Right lung (tissue), 5 donors: Measurements from ENCODE around the gene NBL1. TPM values are rescaled to one million over a fixed set of nuclear protein-coding genes. Genes with fewer than 3 reads are reported as not detected.

Experiments used
- DNase-seq, 2 donors: peaks; one replicate each; pipeline ENCODE4 v3.0.0-alpha.2; 2013
- polyA plus RNA-seq, 5 donors: library from polyadenylated mRNA; unstranded; fragments of 120-200 nt; gene quantifications; one replicate each; pipeline versions ENCODE4 v1.2.1 to v1.2.3, GENCODE V29; 2013; ENCODE audit warnings: inconsistent platforms in 1 of 5, low replicate concordance in 1 of 5; ENCODE audit not compliant: insufficient read length in 5 of 5, insufficient read depth in 1 of 5

The NBL1 gene
- polyA plus RNA-seq, 5 donors: 62.9 to 103 (median 92.8) TPM

GRCh38 chr1:19644681-19645410 lies 735 bp downstream of the NBL1 start:
- DNase-seq: no peak

DNA sequence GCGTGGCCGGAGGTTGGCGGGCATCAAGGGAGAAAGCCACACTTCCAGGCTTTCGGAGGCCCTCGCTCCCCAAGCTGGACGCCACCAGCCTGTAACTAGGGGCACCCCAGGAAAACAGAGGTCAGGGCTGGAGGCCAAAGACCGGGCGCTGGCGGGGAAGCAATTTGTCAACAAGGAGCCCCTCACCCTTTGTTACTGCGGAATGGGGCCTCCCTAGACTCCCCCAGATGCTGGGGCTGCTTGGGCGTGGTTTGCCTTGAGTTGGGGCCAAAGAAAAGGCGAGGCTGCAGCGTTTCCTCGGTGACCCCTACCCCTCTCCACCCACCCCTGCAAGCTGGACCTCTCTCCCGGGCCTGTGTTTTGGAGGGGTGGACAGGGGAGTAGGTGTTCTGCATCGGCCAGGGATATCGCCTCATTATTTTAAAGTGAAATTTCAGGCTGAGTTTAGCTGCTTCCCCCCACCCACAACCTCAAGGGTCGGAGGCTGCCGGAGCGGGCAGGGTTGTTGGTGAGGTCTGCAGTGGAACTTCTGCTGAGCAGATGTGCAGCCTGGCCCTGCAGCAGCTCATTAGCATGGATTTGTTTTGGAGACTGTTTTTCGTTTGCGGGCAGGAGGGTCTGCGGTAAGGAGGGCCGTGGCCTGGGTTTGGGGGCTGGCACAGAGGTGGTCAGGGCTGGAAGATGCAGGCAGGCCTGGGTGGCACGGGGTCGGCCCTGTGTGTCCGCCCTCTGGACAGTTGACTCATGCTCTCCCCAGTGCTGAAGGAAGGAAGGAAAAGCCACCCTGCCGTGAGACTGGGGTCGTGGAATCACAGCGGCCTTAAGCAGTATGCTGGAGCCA lies 1.5 kb downstream of the NBL1 start:
- no peak for DNase-seq

DNA sequence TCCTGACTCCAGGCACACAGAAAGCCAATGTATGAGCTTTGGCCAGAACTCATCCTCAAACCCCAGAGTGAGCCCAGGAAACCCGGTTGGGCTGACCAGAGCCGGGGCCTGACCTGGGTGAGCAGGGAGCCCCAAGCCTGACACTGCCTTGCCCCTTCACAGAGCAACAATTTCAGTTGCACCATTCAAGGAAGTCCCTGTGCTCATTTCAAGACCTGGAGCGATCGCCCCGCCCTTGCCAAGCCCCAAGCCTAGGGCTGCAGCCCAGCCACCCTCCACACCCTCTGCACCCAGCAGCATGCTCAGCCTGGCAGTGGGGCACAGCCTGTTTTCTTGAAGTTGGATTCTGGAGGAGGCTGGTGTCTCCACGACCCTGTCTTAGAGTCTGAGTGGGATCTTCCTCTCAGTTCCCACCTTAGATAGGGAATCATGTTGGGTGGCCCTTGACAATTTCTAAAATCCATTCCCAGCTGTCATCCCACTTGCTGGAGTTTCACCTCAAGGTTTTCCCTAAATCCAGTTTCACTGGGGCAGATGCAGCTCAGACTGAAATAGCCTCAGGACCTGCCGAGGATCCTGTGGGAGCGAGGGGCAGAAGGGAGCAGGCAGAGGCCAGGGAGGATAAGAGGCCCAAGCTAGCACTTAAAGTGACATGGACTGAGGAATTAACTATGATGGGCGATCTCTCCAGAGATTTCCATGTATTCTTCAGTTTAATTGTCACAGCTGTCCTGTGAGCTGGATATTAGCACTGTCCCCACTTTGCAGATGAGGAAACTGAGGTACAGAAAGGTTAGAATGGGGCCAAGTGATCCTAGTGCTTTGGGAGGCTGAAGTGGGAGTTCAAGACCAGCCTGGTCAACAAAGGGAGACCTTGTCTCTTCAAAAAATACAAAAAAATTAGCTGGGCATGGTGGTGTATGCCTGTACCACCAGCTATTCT lies 2.5 kb downstream of the NBL1 start:
- DNase-seq: no peak

DNA sequence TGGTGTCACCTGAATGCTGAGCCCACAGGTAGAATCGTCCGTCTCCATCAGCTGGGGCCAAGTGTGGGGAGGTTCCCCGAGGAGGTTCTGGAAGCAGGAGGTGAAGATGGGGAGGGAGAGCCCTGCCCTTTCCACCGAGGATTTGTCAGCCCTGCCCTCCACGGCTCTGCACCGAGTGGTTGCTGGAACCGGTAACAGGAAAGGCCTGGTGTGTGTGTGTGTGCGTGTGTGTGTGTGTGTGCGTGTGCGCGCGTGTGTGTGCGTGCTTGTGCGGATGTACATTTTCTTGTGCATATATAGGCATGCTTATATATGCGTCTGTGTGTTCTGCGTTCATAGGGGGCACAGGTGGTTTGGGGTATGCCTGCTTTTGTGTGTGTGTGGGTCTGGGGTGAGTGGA lies 3.5 kb downstream of the NBL1 start:
- no peak for DNase-seq

DNA sequence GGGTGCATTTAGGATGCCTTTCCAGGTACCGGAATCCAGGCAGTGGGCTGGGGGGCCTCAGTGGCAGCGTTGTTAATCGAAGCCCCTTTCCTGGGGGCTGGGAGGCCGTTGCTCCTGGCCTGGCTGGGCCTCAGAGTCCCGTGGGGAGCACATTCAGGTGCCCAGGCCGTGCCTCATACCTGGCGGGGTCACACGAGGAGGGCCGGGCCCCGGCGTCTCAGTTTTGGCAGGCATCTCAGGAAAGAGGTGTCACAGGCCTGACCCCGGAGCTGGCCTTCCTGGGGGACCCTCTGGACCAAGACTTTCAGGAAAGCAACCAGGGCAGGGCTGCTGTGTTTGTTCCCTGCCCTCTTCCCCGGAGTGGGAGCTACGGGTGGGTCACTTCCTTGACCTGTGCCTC lies 4.1 kb downstream of the NBL1 start:
- no peak for DNase-seq

DNA sequence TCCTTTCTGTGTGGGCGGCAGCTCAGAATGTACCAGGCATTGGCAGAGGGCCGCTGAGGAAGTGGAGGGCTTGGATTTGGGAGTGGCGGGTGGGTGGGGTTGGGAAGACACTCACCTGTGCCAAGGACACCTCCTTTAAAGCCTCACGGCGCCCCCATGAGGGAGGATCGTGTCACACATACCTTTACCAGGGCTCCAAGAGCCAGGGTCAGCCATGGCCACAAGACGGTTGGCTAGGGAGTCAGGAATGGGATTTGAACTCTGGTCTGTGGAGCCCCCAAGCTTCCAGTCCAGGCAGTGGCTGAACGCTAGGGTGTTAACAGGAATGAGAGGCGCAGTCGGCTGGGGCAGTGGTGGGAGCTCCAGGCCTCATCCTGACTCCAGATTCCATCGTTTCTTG lies 4.6 kb downstream of the NBL1 start:
- DNase-seq: no peak

DNA sequence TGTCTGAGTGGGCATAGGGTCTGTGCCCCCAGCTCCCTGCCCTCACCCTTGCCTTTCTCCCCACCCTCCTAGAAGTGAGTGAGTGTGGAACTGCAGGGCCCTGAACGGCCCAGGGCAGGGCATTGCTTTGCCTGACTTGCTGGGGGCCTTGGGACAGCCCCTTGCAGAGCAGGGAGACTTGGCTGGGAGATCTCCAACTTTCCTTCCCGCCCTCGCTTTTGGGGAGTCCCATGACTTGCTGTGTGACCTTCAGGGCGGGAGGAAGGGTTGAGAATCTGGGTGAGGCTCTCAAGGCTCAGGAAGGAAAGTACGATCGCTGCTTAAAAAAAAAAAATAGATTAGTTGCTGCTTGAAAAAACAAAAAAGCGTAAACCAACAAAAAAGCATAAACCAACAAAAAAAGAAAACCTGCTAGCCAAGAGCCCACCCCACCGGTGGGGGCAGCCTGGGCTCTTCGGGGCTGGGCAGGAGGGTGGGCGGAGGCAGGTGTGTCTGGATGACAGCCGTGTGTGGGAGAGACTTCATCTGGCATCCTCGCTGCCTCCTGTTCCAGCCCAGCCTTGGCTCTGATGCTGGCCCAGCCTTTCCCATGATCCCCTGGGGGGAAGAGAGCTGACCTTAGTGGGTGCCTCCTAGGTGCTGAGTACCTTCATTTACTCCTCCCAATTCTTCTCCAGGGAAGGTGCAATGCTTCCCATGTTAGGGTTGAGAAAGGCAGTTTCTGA lies 6.5 kb downstream of the NBL1 start:
- DNase-seq: no peak

DNA sequence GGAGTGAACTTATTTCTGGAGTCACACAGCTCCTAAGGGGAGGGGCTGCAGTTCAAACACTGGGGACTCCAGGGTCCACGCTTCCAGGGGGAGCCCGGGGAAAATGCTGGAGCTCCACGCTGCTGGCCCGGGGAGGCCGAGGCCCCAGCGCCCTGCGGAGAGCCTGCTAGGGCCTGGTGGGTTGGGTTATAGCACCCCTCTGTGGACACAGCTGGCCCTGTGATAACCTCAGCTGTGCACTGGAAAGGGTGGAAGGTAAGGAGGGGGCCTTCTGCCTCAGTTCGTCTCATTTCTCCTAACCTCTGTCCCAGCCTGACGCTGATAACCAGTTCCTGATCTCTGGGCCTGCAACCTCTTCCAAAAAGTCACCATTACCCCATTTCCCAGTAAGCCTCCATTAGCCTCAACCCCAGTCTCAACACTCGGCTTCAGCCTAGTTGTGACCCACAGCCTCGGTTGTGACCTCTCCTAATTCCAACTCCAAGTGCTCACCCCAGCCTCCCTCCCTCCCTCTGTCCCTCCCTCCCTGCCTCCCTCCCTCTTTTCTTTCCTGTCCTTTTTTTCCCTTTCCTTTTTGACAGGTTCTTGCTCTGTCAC lies 7.1 kb downstream of the NBL1 start:
- DNase-seq: no peak

DNA sequence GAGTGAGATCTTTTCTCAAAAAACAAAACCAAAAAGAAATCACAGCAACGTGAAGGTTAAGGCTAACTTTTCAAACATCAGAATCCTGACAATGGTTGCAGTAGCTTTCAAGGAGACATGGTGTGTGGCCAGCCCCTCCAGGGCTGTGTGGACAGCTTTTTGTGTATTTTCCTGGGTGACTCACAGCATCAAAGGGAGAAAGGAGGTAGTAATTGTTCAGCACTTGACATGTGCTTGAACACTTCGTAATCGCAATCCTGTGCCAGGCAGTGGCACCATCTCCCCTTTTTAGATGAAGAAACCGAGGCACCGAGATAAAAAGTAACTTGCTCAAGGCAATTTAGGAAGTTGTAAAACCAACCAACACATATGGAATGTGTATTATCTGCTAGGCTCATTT lies 10.3 kb downstream of the NBL1 start:
- no peak for DNase-seq

DNA sequence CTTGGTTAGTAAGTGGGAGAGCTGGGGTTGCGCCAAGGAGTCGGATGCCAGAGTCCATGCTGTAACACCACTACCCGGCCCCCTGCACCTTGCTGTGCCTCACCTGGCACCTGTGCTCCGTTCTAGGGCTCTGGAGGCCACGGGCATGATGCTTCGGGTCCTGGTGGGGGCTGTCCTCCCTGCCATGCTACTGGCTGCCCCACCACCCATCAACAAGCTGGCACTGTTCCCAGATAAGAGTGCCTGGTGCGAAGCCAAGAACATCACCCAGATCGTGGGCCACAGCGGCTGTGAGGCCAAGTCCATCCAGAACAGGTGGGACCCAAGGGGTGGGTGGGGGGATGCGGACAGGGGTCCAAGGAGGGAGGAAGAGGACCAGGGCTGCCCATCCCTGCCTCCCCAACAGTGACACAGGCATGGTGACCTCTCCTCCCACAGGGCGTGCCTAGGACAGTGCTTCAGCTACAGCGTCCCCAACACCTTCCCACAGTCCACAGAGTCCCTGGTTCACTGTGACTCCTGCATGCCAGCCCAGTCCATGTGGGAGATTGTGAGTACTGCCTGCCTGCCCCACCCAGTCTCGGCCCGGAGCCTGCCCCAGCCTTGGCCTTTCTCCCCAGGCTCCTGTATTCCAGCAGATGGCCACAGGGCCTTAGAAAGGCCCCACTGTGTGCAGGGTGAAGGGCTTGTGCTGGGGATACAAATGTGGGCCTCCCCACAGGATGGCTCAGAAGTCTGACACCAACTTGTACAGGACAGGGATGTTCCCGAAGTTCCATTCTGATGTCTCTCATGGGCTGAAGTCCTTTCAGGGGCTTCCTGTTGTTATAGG lies 11.0 kb downstream of the NBL1 start:
- DNase-seq: no peak

DNA sequence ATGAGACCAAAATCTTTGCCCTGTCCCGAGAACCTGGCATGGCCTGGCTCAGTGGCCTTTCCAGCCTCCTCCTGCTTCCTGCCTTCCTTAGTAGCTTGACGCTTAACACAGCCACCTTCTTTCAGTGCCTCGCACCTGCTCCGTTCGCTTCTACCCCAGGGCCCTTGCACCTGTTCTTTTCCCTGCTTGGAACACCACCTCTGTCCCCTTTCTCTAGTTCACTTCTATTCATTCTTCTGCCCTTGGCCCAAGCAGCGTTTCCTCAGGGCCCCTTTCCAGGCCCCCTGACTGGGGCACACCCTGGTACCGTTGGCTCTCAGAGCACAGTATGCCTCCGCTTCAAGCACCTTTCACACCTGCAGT lies 11.6 kb downstream of the NBL1 start:
- DNase-seq: no peak

DNA sequence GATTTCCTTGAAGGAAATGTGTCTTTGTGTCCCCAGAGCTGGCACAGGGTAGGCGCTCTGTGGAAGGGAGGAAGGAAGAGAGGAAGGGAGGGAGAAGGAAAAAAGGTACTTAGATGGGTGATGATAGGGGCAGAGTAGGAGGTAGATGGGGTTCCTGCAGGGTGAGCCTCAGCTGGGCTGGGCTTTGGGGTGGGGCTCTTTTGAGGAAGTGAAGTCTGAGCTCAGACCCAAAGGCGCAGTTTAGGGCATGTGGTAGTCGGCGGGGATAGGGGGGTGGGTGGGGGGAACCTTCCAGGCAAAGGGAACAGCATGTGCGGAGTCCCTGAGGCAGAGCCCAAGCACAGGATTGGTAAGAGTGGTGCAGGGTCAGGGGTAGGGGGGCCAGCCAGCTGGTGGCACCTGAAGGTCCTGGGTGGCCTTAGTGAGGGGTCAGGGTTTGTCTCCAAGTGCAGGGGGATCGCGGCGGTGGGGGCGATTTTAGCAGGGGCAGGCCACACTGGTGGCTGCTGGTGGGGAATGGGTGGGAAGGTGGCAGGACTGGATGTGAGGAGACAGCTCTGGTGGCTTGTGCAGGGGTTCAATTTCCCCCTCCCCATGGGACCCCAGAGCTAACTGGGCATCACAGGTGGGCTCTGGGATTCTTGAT lies 12.1 kb downstream of the NBL1 start:
- DNase-seq: no peak

DNA sequence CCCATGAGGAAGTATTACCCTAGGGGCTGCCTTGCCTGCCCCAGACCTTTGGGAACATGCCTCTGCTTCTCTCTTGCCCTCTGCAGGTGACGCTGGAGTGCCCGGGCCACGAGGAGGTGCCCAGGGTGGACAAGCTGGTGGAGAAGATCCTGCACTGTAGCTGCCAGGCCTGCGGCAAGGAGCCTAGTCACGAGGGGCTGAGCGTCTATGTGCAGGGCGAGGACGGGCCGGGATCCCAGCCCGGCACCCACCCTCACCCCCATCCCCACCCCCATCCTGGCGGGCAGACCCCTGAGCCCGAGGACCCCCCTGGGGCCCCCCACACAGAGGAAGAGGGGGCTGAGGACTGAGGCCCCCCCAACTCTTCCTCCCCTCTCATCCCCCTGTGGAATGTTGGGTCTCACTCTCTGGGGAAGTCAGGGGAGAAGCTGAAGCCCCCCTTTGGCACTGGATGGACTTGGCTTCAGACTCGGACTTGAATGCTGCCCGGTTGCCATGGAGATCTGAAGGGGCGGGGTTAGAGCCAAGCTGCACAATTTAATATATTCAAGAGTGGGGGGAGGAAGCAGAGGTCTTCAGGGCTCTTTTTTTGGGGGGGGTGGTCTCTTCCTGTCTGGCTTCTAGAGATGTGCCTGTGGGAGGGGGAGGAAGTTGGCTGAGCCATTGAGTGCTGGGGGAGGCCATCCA lies 12.8 kb downstream of the NBL1 start:
- no peak for DNase-seq

DNA sequence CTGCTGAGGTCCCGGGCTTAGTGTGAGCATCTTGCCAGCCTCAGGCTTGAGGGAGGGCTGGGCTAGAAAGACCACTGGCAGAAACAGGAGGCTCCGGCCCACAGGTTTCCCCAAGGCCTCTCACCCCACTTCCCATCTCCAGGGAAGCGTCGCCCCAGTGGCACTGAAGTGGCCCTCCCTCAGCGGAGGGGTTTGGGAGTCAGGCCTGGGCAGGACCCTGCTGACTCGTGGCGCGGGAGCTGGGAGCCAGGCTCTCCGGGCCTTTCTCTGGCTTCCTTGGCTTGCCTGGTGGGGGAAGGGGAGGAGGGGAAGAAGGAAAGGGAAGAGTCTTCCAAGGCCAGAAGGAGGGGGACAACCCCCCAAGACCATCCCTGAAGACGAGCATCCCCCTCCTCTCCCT lies 13.4 kb downstream of the NBL1 start:
- DNase-seq: no peak

DNA sequence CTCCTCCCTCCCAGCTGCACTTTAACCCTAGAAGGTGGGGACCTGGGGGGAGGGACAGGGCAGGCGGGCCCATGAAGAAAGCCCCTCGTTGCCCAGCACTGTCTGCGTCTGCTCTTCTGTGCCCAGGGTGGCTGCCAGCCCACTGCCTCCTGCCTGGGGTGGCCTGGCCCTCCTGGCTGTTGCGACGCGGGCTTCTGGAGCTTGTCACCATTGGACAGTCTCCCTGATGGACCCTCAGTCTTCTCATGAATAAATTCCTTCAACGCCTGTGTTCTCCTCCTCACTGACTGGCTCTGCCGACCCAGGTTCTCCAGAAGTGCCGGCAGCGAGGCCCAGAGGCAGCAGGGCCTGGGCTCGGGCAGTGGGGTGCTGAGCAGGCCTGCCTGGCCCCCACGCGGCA lies 14.1 kb downstream of the NBL1 start:
- DNase-seq: no peak

DNA sequence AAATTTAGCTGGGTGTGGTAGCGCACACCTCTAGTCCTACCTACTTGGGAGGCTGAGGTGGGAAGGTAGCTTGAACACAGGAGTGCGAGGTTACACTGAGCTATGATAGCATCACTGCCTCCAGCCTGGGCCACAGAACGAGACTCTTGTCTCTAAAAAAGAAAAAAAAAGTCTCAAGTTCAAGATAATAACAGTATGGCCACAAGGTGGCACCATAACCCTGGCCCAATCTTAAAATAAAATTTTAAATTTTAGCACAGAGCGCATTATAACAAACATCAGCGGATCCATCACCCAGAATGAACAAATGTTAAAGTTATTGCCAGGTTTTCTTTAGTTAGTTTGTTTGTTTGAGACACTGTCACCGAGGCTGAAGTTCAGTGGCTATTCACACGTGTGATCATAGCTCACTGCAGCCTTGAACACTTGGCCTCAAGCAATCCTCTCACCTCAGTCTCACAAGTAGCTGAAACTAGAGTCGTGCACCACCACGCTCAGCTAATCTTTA lies 17.7 kb downstream of the NBL1 start:
- DNase-seq: no peak

DNA sequence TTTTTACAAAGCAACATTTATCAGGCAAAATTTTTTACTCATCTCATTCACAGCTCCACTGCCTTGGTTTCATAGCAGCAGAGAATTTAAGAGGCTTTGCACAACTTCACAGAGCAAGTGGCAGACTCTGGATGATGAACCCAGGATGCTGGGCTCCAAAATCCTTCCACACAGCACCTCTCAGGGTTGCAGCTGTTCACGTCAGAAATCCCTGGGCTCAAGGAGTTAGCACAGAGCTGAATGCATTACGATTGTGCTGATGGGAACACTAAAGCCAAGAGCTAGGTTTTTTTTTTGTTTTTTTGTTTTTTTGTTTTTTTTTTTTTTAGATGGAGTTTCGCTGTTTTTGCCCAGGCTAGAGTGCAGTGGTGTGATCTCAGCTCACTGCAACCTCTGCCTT lies 18.2 kb downstream of the NBL1 start:
- no peak for DNase-seq

DNA sequence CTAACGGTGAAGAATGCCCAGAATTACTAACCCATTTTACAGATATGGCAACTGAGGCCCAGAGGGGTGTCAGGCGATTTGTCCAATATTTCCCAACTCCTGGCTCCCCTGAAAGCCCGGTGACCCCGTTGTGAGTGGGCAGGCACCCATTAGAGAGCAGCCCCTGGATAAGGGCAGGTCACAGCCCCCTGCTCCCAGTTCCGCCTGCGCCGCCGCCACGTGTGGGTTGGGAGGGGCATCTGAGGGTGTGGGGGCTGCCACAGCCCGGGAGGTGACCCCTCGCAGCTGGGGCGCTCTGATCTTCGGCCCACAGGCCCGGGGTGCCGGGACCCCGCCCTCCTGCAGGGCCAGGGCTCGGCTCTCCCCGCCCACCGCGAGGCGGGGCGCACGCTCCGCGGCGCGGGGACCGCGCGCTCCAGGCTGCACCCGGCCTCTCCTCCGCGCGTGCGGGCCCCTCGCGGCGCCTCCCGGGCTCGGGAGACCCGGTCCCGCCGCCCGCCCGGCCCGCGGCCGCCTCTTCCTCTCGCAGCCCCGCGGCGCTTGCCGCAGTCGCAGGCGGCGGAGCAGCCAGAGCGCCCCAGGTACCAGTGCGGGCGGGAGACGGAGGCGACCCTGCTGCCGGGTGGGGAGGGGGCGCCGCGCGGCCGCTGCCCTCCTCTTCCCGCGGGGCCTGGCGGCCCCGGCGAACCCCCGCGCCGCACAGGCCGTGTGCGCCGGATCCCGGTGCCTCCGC lies 20.5 kb downstream of the NBL1 start, which contains the start of gene HTR6:
TSS of gene HTR6 (plus strand) at position 423 of the 733 bp plus-strand sequence. CDS start 879 bp downstream, outside the sequence.
- DNase-seq: no peak
